ENCODE data around the gene TMEM245.

- TF ChIP-seq, protein P1, sequence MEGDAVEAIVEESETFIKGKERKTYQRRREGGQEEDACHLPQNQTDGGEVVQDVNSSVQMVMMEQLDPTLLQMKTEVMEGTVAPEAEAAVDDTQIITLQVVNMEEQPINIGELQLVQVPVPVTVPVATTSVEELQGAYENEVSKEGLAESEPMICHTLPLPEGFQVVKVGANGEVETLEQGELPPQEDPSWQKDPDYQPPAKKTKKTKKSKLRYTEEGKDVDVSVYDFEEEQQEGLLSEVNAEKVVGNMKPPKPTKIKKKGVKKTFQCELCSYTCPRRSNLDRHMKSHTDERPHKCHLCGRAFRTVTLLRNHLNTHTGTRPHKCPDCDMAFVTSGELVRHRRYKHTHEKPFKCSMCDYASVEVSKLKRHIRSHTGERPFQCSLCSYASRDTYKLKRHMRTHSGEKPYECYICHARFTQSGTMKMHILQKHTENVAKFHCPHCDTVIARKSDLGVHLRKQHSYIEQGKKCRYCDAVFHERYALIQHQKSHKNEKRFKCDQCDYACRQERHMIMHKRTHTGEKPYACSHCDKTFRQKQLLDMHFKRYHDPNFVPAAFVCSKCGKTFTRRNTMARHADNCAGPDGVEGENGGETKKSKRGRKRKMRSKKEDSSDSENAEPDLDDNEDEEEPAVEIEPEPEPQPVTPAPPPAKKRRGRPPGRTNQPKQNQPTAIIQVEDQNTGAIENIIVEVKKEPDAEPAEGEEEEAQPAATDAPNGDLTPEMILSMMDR (IDR thresholded peaks at IDR 0.05) = no peak
- TF ChIP-seq POLR2A (IDR thresholded peaks at IDR 0.05) = no peak
Measured at GRCh38 chr9:109031241-109031640, 88.5 kb downstream of the TMEM245 start.
